GM21381 (cell line): Measurements from ENCODE around the gene PGAM2.

ENCODE experiments used
- ATAC-seq: cut with Tn5 transposase; IDR thresholded peaks from one replicate; pipeline ENCODE4 v1.9.1; 2021; ENCODE audit warnings: mild to moderate bottlenecking, moderate library complexity; ENCODE audit not compliant: unreplicated experiment

Gene PGAM2

DNA sequence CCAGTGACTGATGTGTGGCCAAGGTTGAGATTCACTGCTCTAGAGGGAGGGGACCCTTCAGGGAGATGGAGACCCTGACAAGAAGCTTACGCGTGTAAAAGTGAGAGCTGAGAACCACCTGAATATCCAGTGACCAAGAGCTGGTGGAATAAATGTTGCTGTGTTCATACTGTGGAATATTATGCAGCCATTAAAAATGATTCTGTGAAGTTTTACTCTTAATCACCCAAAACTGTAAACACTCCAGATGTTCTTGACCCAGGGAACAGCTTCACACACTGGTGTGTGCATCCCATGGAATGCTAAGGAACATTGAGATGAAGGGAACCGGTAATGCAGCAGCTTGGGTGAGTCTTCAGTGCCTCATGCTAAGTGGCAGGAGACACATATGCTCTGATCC lies 21.3 kb upstream of the PGAM2 start:
- no peak for ATAC-seq

- ATAC-seq = no peak
Observed at GRCh38 chr7:44085546-44085945, 20.2 kb upstream of the PGAM2 start.

DNA sequence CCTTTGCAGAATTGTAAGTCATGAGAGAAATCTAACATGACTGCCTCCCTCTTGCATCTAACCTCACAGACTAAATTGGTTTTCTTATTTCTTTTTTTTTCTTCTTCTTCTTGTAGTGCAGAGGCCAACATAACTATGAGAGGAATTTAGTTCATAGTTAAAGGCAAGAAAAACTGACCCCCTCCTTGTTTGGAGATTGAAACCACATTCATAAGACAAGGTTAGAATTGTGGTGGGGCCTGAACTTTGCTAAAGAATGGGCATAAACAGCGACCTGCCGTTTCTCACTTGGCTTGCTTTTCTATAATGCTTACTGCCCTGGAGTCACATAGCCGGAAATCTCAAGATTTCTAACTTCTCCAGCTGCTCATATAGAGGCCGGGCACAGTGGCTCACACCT lies 19.3 kb upstream of the PGAM2 start:
- ATAC-seq = no peak

- ATAC-seq = no peak
Observed at GRCh38 chr7:44083796-44084195, 18.4 kb upstream of the PGAM2 start.

GRCh38 chr7:44082541-44083207 lies 17.3 kb upstream of the PGAM2 start:
- peak; percentile 91 for ATAC-seq

DNA sequence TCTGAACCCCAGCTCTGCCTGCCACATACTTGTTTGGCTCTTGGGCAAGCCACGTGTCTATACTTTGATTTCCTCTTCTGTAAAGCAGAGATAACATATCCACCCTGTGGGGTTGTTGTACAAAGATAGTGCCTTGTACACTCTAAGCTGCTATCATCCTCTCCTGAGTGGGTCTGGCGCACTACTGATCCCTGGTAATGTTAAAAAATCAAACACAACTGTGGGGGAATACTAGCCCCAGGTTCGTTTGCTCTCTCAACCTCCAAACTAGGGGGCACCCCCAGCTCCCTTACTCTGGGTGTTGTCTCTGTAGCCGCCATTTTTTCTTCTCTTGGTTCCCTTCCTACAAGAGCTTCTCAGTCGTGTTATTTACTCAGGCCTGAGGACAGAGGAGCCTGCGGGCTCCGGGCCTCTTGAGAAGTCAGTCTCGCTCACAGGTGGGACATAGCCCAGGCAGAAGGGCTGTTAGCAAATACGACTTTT lies 15.9 kb upstream of the PGAM2 start:
- ATAC-seq = no peak

GRCh38 chr7:44080686-44081265 lies 15.4 kb upstream of the PGAM2 start:
- ATAC-seq = no peak

DNA sequence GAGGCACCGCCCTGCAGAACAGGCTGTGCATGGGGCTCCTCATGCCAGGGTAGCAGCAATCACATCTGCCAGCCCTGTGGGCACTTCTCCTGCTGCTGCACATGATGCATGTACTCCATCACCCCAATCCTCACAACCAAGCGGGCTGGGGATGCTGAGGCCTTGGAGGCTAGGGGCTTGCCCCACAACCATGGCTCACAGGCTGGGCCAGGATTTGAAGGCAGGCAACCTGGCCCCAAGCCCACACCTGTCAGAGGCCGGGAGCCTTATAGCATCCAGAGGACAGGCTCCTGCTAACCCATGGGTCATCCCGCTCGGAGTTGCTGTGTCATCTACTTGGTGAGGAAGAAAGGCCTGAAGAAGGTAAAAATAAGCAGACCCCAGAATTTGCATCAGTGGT lies 14.8 kb upstream of the PGAM2 start:
- ATAC-seq = no peak

DNA sequence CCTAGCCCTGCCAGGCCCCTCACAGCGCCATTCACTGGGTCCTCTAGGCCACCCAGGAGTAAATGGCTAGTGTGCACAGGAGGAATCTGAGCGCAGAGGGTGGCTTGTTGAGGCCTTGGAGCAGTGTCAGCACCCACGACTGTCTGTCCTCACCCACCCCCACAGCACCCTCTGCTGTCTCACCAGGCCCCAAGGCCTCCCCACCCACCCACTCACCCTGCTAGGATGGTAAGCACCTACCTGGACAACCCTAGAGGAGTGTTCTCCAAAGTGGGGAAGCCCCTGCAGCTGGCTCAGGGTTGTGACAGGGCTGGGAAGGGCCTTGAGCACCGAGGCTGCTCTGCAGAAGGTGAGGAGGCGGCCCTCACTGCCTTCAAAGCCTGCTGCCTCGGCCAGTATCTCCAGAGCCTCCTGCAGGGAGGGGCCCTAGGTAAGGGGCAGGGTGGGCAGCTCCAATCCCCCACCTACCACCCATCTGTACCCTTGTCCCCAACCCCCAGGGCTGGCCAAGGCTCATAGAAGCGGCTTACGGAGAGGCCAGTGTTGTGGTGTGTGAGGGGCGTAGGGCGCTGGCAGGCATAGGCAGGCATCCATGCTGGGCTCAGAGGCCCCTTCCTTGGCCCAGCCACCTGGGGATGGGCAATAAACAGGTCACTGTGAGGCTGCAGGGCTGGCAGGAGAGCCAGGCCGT lies 14.1 kb upstream of the PGAM2 start:
- ATAC-seq = no peak

GRCh38 chr7:44078521-44078920 lies 13.2 kb upstream of the PGAM2 start:
- no peak for ATAC-seq

- ATAC-seq = no peak
Observed at GRCh38 chr7:44077681-44078091, 12.3 kb upstream of the PGAM2 start.

- no peak for ATAC-seq
Observed at GRCh38 chr7:44077061-44077460, 11.7 kb upstream of the PGAM2 start.

- no peak for ATAC-seq
Observed at GRCh38 chr7:44076101-44076895, 10.9 kb upstream of the PGAM2 start.

- no peak for ATAC-seq
Observed at GRCh38 chr7:44075296-44076075, 10.1 kb upstream of the PGAM2 start.

DNA sequence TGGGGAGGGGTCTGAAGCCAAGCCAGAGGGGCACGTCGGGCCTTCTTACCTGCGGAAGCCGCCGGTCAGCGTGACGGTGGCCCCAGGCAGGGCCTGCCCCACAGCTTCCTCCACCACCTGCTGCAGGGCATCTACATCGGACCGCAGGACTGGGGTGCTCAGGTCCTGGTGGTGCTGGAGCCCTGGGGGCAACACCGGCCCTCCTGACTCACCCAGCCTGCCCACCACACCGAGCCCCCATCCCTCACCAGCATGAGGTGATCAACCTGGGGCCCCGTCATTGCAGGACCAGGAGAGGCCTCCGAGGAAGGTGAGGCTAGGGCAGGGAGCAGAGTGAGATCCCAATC lies 9.0 kb upstream of the PGAM2 start:
- ATAC-seq = no peak

DNA sequence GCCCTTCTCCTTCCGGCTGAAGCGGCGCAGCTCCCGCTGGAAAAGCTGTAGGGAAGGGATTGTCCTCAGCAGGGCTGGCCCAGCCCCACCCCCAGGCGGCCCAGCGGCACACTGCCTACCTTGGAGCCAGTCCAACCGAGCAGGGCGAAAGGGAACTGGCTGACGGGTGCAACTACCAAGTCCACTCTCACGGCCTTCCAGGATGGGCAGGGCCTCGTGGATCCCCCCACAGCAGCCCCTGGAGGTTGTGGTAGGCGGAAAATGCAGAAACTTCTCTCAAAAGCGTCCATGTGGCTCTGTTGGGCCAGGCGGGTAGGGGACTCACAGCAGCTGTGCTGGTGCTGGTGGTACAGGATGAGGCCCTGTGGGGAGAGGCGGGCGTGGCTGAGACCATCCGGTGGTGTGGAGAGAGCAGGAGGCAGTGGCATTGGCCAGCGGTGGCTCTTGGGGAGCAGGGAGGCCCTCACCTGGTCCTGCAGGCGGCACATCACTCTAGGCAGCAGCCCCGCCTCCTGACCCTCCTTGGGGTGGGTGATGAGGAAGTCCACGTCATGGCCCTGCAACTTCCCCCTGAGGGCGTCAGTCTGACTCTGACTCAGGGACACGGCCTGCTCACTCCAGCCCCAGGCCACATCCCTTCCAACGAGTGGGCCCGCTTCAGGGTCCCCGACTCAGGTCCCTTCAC lies 8.4 kb upstream of the PGAM2 start:
- ATAC-seq = peak; percentile 55

DNA sequence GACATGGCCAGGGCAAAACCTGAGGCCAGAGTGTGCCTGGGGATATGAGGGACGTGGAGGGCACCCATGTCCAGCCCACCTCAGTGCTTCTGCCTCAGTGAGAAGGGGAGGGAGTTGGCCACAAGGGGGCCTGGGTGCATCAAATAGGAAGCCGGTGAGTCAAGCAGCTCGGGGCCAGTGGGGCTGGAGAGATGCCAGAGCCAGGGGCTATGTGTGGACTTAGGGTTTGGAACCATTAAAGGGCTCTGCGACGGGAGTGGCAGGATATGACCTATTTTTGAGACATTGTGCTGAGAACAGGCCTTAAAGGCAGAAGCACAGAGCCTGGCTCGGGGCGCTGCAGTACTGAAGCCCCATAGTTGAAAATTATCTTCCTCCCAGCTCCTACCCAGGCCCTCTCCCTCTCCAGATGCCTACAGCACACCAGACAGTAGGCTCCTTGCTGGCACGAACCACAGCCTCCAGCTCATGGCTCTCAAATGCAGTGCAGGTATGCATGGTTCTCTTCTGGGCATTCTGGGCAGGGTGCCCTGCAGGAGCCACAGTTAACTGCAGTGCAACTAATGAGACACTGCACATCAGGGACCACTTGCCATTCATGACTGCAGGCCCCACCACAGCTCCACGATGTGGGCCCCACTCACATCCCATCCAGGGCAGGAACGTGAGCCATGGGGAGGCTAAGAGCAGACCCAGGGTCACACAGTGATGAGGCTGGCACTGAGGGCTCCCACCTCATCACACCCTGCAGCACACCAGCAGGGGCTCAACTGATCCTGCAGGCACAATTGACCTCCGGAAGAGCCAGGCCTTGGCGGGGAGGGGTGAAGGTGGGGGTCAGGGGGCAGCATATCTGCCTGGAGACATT lies 7.2 kb upstream of the PGAM2 start:
- ATAC-seq = no peak

DNA sequence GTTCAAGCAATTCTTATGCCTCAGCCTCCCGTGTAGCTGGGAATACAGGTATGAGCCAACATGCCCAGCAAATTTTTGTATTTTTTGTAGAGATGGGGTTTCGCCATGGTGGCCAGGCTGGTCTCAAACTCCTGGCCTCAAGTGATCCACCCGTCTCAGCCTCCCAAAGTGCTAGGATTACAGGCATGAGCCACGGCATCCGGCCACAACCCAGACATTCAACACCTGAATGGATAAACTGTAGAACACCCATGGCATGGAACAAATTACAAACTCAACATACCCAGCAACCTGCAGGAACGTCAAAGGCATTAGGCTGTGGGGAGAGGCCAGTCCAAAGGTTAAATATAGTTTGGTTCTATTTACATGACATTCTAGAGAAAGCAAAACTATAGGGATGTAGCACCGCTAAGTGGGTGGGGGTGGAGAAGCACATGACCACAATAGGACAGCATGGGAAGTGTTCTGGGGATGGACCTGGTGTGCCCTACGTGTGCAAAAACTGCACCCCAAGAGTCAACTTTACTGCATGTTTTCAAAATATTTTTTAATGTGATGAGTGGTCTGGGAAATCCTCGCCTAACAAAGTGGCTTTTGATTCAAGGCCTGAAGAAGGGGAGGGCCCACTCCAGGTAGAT lies 6.5 kb upstream of the PGAM2 start:
- ATAC-seq = no peak

DNA sequence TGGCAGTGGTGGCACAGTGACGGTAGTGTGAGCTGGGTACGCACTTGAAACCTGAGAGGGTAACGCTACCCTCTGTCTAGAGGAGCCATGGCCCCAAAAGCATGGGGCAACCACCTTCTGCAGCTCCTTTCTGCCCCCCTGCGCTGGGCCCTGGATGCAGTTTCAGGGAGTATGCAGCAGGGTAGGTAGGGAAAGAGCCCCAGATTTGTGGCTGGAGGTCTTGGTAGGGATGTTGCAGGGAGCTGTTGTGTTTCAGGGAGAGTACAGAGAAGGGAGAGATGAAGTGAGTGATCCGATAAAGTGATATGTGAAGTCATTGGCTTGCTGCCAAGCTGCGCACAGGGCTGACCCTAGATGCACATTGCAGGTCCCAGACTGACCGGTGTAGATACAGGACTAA lies 2.7 kb upstream of the PGAM2 start:
- ATAC-seq = no peak
